ENCODE data around the gene TNFRSF12A.

DNA sequence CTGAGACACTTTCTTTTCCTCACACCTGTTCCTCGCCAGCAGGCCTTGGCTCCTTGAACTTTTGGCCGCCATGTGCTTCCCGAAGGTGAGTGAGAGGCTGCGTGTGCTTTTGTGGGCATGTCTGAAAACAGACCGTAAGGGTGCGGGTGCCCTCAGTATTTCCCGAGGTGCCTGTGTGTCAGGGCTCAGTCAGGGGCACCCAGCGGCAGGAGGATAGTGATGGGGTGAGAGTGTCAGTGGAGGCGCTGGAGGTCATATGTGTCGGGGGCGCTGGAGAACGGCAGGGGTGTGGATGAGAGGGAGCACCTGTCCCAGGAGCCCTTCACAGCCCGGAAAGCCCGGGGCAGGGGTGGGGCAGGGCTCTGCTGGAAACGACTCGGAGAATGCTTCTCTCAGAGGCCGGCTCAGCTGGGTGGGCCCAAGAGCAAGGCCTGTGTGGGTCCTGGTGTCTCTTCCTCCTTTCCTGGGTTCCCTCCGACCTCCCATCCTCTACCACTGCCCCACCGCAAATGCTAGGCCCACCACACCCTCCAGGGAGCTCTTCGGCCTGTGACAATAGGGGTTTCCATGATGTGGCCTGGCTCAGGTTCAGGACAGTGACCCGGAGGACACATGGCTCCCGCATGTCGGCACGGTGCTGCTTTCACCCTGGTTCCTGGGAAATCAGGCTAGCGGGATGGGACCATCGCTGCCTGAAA lies 45.7 kb downstream of the TNFRSF12A start:
- TF ChIP-seq, protein P1, sequence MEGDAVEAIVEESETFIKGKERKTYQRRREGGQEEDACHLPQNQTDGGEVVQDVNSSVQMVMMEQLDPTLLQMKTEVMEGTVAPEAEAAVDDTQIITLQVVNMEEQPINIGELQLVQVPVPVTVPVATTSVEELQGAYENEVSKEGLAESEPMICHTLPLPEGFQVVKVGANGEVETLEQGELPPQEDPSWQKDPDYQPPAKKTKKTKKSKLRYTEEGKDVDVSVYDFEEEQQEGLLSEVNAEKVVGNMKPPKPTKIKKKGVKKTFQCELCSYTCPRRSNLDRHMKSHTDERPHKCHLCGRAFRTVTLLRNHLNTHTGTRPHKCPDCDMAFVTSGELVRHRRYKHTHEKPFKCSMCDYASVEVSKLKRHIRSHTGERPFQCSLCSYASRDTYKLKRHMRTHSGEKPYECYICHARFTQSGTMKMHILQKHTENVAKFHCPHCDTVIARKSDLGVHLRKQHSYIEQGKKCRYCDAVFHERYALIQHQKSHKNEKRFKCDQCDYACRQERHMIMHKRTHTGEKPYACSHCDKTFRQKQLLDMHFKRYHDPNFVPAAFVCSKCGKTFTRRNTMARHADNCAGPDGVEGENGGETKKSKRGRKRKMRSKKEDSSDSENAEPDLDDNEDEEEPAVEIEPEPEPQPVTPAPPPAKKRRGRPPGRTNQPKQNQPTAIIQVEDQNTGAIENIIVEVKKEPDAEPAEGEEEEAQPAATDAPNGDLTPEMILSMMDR (IDR thresholded peaks at IDR 0.05) = no peak
- TF ChIP-seq EP300 (IDR thresholded peaks at IDR 0.05) = no peak
